ENCODE results near the gene MINDY2.

MINDY2 gene

GRCh38 chr15:58742819-58743502 lies 28.1 kb upstream of the MINDY2 start:
- Histone ChIP-seq H2BK15ac (ENCODE audit: low read length) (no peak overlapping the region), H3K27me3 (ENCODE audit: control insufficient read depth in 3 of 3, insufficient read depth in 3 of 3, low read depth in 1 of 3, low read length in 3 of 3) (no peaks in the 10 kb centered on the region), H3K18ac (ENCODE audit: low read length) (no peak overlapping the region), H3K9me3 (replicated peaks in 1 of 2; ENCODE audit: control insufficient read depth in 2 of 2, insufficient read depth in 1 of 2, low read depth in 1 of 2, low read length in 2 of 2) (peaks cover 0 to 3% of the 10 kb centered on the region in 2 donors), H3K4me2 (ENCODE audit: insufficient read depth, low read length, poor library complexity, severe bottlenecking) (no peak overlapping the region), H4K8ac (ENCODE audit: low read depth, low read length) (no peak overlapping the region), H4K91ac (ENCODE audit: low read depth, low read length, poor library complexity) (no peak overlapping the region), H3K36me3 (replicated peaks in 1 of 2; ENCODE audit: control insufficient read depth in 2 of 2, insufficient read depth in 2 of 2, low read length in 2 of 2) (peaks cover 0 to 4% of the 10 kb centered on the region in 2 donors), H2BK120ac (ENCODE audit: low read depth, low read length) (no peak overlapping the region), H3K4me3 (ENCODE audit: low read length in 2 of 2) (no peak overlapping the region), H2BK5ac (ENCODE audit: low read length) (no peak overlapping the region), H3K27ac (replicated peaks; ENCODE audit: low read length) (no peak overlapping the region), H3K23ac (ENCODE audit: low read depth, low read length, poor library complexity) (no peak overlapping the region), H3K9ac (ENCODE audit: low read depth, low read length, poor library complexity) (no peak overlapping the region), H3K79me1 (ENCODE audit: low read depth, low read length) (peaks cover 6% of the 10 kb centered on the region), H3K4ac (ENCODE audit: low read length) (no peak overlapping the region), H2BK12ac (ENCODE audit: low read length) (no peak overlapping the region), H3K4me1 (ENCODE audit: control insufficient read depth in 2 of 2, insufficient read depth in 1 of 2, low read depth in 1 of 2, low read length in 2 of 2) (peaks cover 3 to 5% of the 10 kb centered on the region in 2 donors), H3K14ac (ENCODE audit: low read length) (no peak overlapping the region), H2AFZ (ENCODE audit: low read length) (no peak overlapping the region), H2AK5ac (ENCODE audit: low read depth, low read length) (no peak overlapping the region)
- DNase-seq (ENCODE audit: low spot score), result no peak
- no CpG with 5 or more reads among the region's 5 CpGs for WGBS, 2 donors (ENCODE audit: extremely low coverage in 2 of 2, insufficient read length in 2 of 2, insufficient replicate concordance in 1 of 2)

- WGBS, 2 donors (ENCODE audit: extremely low coverage in 2 of 2, insufficient read length in 2 of 2, insufficient replicate concordance in 1 of 2), result no CpG with 5 or more reads among the region's 1 CpG
- no peak overlapping the region for H2BK12ac ChIP-seq (ENCODE audit: low read length)
- no peak overlapping the region for H3K23ac ChIP-seq (ENCODE audit: low read depth, low read length, poor library complexity)
- H4K91ac ChIP-seq (ENCODE audit: low read depth, low read length, poor library complexity), result no peak overlapping the region
- peaks cover 2% of the 10 kb centered on the region for H3K79me1 ChIP-seq (ENCODE audit: low read depth, low read length)
- H3K4me2 ChIP-seq (ENCODE audit: insufficient read depth, low read length, poor library complexity, severe bottlenecking), result no peak overlapping the region
- H4K8ac ChIP-seq (ENCODE audit: low read depth, low read length), result no peak overlapping the region
- H3K27ac ChIP-seq (replicated peaks; ENCODE audit: low read length), result no peak overlapping the region
- peaks cover 0 to 3% of the 10 kb centered on the region in 2 donors for H3K9me3 ChIP-seq (replicated peaks in 1 of 2; ENCODE audit: control insufficient read depth in 2 of 2, insufficient read depth in 1 of 2, low read depth in 1 of 2, low read length in 2 of 2)
- no peak overlapping the region for H3K4me3 ChIP-seq (ENCODE audit: low read length in 2 of 2)
- DNase-seq (ENCODE audit: low spot score), result no peak
- H3K4ac ChIP-seq (ENCODE audit: low read length), result no peak overlapping the region
- peaks cover 0 to 4% of the 10 kb centered on the region in 2 donors for H3K36me3 ChIP-seq (replicated peaks in 1 of 2; ENCODE audit: control insufficient read depth in 2 of 2, insufficient read depth in 2 of 2, low read length in 2 of 2)
- H2AK5ac ChIP-seq (ENCODE audit: low read depth, low read length), result no peak overlapping the region
- no peak overlapping the region for H2BK15ac ChIP-seq (ENCODE audit: low read length)
- H2AFZ ChIP-seq (ENCODE audit: low read length), result no peak overlapping the region
- no peak overlapping the region for H3K14ac ChIP-seq (ENCODE audit: low read length)
- H3K4me1 ChIP-seq (ENCODE audit: control insufficient read depth in 2 of 2, insufficient read depth in 1 of 2, low read depth in 1 of 2, low read length in 2 of 2), result peaks cover 3 to 5% of the 10 kb centered on the region in 2 donors
- no peak overlapping the region for H3K9ac ChIP-seq (ENCODE audit: low read depth, low read length, poor library complexity)
- H2BK120ac ChIP-seq (ENCODE audit: low read depth, low read length), result no peak overlapping the region
- H2BK5ac ChIP-seq (ENCODE audit: low read length), result no peak overlapping the region
- no peaks in the 10 kb centered on the region for H3K27me3 ChIP-seq (ENCODE audit: control insufficient read depth in 3 of 3, insufficient read depth in 3 of 3, low read depth in 1 of 3, low read length in 3 of 3)
- H3K18ac ChIP-seq (ENCODE audit: low read length), result no peak overlapping the region
These were observed 24.9 kb upstream of the MINDY2 start for GRCh38 chr15:58746174-58746573.

GRCh38 chr15:58748040-58748851 lies 22.9 kb upstream of the MINDY2 start:
- Histone ChIP-seq H3K23ac (ENCODE audit: low read depth, low read length, poor library complexity) (peak overlapping the region; percentile 15), H3K18ac (ENCODE audit: low read length) (peak overlapping the region; percentile 99)
- no peak for DNase-seq (ENCODE audit: low spot score)

More at GRCh38 chr15:58748040-58748851, 22.9 kb upstream of the MINDY2 start:
- Histone ChIP-seq H3K27ac (replicated peaks; ENCODE audit: low read length) (peak overlapping the region; percentile 96), H2BK5ac (ENCODE audit: low read length) (peak overlapping the region; percentile 99), H3K4ac (ENCODE audit: low read length) (no peak overlapping the region), H3K27me3 (ENCODE audit: control insufficient read depth in 3 of 3, insufficient read depth in 3 of 3, low read depth in 1 of 3, low read length in 3 of 3) (no peaks in the 10 kb centered on the region), H3K79me1 (ENCODE audit: low read depth, low read length) (no peaks in the 10 kb centered on the region), H3K36me3 (replicated peaks in 1 of 2; ENCODE audit: control insufficient read depth in 2 of 2, insufficient read depth in 2 of 2, low read length in 2 of 2) (peaks cover 0 to 4% of the 10 kb centered on the region in 2 donors), H2BK120ac (ENCODE audit: low read depth, low read length) (no peak overlapping the region), H4K8ac (ENCODE audit: low read depth, low read length) (no peak overlapping the region), H3K14ac (ENCODE audit: low read length) (peak overlapping the region; percentile 87), H2AK5ac (ENCODE audit: low read depth, low read length) (no peak overlapping the region), H3K4me2 (ENCODE audit: insufficient read depth, low read length, poor library complexity, severe bottlenecking) (peak overlapping the region; percentile 82), H2AFZ (ENCODE audit: low read length) (peak overlapping the region; percentile 96), H2BK12ac (ENCODE audit: low read length) (no peak overlapping the region), H3K4me3 (ENCODE audit: low read length in 2 of 2) (peak overlapping the region; percentile 92 to 93), H3K4me1 (ENCODE audit: control insufficient read depth in 2 of 2, insufficient read depth in 1 of 2, low read depth in 1 of 2, low read length in 2 of 2) (peaks cover 1 to 3% of the 10 kb centered on the region in 2 donors), H3K9ac (ENCODE audit: low read depth, low read length, poor library complexity) (peak overlapping the region; percentile 92), H3K9me3 (replicated peaks in 1 of 2; ENCODE audit: control insufficient read depth in 2 of 2, insufficient read depth in 1 of 2, low read depth in 1 of 2, low read length in 2 of 2) (peaks cover 0 to 3% of the 10 kb centered on the region in 2 donors), H4K91ac (ENCODE audit: low read depth, low read length, poor library complexity) (no peak overlapping the region), H2BK15ac (ENCODE audit: low read length) (peak overlapping the region; percentile 49)
- no CpG with 5 or more reads among the region's 14 CpGs for WGBS, 2 donors (ENCODE audit: extremely low coverage in 2 of 2, insufficient read length in 2 of 2, insufficient replicate concordance in 1 of 2)

Measured in neuronal stem cell (in vitro differentiated cells).